Mammary epithelial cell (primary cell): ENCODE measurements around the gene SPRR2G.

ENCODE experiments used
- CTCF ChIP-seq, 2 donors: IDR thresholded peaks in 1 of 2; conservative IDR thresholded peaks in 1 of 2; 2 replicates each; pipeline ENCODE4 v1.5.1; 2011 to 2012; ENCODE audit warnings: inconsistent platforms in 2 of 2, low read length in 2 of 2, mild to moderate bottlenecking in 2 of 2, control low read depth in 1 of 2, low read depth in 1 of 2; ENCODE audit not compliant: insufficient read depth in 1 of 2; ENCODE audit errors: extremely low read depth in 1 of 2
- EZH2 ChIP-seq: IDR thresholded peaks from 2 replicates; pipeline ENCODE4 v1.6.1; 2012; ENCODE audit warnings: low read length, inconsistent platforms, borderline replicate concordance

DNA sequence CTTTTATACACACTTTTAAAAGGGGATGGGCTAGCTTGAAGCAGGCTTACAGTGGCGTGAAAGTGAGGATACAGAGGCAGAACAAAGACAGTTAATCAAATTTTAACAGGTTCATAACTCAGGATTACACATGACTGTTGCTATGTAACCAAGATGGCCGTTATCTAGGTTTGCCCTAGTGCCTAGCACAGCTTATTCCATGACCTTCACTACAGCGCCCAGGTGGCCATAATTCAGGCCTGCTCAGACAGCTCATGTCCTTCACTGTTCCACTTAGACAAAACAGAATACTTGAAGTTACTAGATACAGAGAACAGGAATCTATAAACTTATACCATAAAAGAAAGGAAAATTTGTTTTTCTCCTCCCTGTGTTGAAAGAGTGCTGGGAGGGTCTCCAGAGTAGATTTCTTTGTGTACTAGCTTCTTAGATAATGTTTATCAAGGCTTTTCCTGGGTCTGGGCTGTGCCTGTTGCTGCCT, 31.2 kb downstream of the SPRR2G start:
- TF ChIP-seq CTCF (conservative IDR thresholded peaks at IDR 0.05 in 1 of 2, IDR thresholded peaks at IDR 0.05 in 1 of 2; ENCODE audit: extremely low read depth in 1 of 2, insufficient read depth in 1 of 2, low read depth in 1 of 2, low read length in 2 of 2) (no peak), EZH2 (no peak)
